GM21390 (cell line): ENCODE data around the gene ARHGAP1.

ENCODE experiments used
- ATAC-seq: cut with Tn5 transposase; IDR thresholded peaks from one replicate; pipeline ENCODE4 v1.9.1; 2021; ENCODE audit not compliant: unreplicated experiment

Gene ARHGAP1

DNA sequence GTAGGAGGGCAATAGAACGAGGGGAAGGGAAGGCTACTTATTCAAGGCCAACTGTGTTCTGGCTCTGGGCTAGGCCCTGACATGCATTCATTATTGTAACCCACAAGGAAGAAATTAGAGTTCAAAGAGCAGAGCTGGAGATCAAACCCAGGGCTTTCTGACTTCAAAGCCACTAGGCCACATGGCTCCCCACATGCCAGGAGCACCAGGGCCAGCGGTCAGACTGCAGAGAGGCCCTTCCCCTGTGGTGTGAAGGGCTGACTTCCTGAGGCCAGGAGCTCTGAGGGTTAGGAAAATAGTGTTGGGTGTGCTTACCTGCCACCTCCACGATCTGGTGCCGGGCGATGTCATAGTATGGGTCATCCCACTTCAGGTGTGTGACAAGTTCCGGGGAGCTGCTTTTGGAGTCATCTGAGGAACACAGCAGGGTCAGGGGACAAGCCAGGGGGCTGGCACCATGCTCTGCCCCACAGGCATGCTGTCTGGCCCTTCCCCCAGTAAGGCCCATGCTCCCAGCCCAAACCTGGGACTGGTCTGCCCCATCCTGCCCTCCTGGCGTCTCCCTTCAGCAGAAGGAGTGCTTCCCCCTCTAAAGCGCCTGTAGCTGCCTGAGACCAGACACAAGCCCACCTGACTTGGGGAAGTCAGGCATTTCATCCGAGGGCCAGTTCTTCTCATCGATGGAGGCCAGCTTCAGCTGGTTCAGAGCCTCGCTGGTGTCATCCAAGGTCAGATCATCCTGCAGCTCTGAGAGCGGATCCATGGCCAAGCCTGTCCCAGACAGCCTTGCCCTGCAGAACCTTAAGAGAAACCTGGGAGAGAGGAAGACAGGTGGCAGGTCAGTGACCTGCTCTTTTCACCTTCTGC, 4.8 kb downstream of the ARHGAP1 start:
- no peak for ATAC-seq

DNA sequence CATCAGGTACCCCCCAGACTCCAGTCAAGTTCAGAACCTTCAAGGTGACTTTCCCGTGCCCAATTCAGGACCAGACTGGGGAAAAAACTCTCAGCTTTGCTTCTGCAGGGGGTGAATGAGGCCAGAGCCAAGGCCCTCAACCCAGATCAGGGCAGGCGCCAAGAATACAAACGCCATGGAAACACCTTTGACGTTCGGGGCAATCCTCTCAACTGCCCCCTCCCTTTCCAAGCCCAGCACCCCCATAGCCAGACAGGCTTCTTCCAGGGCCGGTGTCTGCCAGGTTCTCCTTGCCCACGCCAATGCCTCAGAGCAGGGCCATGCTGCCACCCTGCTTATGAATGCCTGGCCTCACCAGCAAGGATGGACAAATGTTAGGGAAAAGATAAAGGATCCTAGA, 5.8 kb downstream of the ARHGAP1 start:
- no peak for ATAC-seq

DNA sequence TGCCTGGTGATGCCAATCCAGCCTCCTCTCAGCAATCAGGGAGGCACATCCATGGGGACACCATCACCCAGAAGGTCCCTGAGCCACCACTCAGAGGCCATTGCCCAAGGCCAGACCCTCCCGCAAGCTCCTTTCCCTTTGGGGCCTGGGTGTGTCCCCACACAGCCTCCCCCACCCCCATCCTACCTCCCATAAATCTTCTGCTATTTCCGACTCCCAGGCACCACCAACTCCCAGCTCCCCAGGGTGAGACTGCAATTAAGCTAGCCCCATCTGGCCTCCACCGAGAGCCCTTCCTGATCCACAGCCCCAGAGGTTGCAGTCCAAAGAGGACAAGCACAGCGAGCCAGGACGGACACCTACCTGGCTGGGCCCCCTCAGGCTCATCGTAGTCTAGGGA, 6.3 kb downstream of the ARHGAP1 start:
- no peak for ATAC-seq

DNA sequence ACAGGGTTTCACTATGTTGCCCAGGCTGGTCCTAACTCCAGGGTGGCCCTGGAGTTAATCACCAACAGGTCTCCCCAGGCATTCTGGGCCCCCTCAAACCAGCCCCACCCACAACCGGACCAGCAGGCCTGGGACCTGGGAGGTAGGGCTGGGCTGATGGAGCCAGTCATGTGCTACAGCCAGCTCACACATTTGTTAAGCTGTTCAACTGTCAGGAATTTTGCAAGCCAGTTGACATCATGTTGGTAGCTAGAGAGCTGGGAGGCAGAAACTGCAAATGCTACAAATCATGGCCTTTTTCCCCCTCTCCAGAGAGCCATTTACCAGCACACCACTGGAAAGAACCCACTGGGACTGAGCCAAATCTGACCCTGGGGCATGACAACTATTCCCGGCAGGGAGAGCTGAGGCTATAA, 6.8 kb downstream of the ARHGAP1 start:
- ATAC-seq: no peak

DNA sequence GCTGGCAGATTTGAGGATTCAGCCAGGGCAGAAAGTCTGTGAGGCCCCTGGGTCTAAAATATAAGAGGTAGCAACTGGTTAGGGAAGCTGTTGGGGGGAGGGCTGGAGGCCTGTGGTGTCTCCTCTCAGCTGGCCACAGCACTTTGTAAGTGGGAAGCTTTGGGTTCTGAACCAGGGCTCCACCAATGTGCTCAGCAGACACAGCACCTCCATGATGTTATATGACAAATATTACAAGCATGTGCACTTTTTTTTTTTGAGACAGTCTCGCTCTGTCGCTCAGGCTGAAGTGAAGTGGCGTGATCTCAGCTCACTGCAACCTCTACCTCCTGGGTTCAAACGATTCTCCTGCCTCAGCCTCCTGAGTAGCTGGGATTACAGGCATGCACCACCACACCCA, 8.0 kb downstream of the ARHGAP1 start:
- ATAC-seq: no peak

DNA sequence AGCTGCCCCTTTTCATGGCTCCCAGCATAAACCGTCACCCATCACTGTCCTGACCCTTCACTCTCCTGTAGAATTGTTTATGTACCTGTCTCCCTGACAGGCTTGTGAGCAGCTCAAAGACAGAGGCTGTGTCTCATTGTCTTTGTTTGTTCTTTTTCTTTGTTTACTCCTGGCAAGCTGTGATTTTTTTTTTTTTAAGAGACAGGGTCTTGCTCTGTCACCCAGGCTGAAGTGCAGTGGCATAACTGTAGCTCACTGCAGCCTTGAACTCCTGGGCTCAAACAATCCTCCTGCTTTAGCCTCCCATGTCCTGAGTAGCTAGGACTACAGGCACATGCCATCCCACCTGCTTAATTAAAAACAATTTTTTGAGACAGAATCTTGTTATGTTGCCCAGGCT, 9.7 kb downstream of the ARHGAP1 start:
- ATAC-seq: no peak

DNA sequence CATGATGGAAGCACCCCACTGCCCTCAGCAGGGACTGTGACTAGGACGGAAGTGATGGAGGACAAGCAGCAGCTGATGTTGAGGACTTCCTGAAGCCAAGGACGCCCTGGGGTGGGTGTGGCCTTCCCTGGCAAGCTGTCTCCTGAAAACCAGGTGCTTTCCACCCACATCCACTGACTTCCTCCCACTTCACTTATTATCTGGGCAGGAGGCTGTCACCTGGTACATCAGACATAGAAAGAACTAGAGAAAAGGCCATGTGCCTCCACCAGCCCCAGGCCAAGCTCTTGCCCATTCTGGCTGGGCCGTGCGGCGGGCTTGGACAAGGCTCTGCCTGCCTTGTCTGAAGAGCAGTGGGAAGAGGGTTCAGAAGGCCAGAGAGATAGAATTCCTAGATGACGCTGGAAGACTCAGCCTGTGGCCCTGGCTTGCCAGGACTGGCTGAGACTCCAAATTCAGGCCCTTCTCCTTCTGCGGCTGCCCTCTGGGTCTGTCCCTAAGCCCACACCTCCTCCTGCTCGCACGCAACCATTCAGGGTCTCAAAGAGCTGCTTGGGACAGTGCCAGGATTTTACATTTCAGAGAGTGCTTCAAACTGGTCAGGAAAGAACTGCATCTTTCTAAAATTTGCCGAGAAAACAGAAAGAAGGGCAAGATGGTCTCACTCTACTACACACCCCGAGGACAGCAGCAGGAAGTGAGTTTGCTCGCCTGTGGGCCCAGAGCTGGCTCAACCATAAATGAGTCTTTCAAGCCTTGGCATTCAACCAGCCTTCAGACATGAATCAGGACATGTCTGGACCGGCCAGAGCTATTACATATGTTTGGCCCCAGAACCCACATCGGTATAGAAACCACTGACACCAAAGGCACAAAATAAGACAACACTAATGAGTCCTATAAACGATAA, 13.3 kb downstream of the ARHGAP1 start:
- no peak for ATAC-seq

DNA sequence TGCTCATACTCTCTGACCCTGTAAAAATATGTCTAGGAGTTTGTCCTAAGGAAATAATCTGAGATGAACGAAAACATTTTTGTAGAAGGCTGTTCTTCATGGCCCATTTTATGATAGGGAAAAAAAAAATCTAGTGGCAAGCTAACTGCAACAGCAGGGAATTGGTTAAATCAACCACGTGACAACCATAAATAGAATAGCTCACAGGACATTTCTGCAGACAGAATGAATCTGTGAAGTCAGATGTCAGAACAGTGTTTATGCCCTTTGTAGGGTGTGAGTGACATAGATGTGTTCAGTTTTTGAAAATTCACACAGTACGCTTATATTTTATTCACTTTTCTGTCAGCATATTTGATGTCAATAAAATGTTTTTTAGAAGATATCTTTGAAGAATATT, 16.1 kb downstream of the ARHGAP1 start:
- no peak for ATAC-seq

DNA sequence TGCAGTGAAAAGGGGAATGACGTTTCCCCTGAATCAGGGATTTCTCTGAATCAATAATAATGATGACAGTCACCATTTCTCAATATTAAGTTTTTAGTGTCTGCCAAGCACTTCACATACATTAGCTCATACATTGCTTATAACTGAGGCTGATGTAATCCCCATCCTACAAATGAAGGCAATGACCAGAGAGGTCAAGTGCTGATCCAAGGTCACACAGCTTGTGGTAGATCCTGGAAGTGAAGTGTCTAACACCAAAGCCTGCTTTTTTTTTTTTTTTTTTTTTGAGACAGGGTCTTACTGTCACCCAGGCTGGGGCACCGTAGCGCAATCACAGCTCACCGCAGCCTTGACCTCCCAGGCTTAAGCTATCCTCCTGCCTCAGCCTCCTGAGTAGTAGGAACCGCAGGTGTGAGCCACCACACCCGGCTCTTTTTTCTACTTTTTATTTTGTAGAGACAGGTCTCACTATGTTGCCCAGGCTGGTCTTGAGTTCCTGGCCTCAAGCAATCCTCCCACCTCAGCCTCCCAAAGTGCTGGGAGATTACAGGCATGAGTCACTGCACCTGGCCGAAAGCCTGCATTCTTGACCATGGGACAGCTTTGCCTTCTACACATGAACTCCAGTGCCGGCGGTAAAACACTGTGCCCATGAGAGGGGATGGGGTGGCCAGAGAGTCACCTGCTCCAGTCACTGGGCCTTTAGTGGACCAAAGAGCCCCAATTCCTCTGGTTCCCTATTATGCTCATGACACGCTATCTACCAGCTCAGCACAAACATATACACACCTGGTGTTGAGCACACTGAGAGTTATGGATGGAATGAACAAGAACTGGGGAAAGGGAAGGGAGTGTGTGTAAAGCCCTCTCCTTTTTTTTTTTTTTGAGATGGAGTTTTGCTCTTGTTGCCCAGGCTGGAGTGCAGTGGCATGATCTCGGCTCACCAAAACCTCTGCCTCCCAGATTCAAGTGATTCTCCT, 17.4 kb downstream of the ARHGAP1 start:
- ATAC-seq: no peak

DNA sequence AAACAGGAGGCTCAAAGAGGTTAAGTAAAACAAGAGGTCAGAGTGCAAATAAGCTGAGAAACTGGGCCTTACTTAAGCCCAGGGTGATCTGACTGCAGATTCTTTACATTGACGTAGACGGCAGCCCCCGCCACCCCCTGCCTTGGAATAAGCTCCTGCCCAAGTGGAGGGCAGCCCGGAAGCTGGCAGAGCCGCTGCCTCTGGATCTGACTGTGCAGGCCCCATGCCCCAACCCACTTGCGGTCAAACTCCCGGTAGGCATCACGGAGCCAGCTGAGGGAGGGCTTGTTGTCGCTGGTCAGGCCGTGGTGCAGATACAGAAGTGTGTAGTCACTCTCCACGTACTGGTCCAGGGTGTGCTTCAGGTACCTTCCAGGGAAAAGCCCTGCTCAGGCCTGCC, 18.6 kb downstream of the ARHGAP1 start:
- no peak for ATAC-seq

DNA sequence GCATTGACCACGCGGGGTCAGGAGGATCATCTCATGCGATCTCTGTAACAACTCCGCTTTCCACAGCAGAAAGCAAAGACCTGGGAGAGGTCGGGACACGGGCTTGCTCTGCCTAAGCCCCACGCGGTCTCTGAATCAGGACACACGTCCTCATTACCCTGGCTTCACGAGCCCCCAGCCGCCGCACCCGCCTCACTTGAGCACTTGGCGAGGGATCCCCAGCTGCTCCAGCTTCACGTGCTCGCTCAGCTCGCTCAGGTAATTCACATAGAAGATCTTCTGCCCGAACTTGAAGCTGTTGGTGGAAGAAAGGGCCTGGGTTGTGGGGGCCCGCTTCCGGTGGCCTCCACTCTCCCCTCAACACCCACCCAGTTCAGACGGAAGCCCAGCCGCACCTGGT, 19.6 kb downstream of the ARHGAP1 start:
- ATAC-seq: no peak

DNA sequence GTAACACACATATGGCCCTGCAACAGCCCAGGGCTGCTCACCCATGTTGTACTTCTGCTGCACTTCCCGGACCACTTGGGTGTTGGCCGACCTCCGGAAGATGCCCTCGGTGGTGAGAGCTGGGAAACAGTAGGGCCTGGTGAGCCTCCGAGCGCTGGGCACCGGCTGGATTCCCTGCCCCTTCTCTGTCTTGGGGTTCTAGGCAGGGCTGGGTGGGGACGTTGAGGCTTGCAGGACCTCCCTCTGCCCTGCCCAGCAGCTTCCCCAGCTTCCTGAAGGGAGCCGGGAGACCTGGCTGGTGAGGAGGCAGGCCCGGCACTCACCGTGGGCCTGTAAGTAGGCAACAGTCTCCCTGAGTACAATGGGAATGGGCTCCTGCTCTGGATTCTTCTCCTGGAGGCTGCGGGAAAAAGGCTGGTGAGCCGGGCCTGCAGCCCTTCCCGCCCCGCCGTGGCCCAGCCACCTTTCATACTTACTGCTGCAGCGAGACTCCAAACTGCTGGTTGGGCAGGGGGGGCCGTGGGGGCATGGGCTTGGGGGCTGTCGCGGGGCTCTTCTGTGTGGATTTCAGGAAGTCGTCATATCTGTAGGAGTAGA, 20.2 kb downstream of the ARHGAP1 start:
- ATAC-seq: no peak

DNA sequence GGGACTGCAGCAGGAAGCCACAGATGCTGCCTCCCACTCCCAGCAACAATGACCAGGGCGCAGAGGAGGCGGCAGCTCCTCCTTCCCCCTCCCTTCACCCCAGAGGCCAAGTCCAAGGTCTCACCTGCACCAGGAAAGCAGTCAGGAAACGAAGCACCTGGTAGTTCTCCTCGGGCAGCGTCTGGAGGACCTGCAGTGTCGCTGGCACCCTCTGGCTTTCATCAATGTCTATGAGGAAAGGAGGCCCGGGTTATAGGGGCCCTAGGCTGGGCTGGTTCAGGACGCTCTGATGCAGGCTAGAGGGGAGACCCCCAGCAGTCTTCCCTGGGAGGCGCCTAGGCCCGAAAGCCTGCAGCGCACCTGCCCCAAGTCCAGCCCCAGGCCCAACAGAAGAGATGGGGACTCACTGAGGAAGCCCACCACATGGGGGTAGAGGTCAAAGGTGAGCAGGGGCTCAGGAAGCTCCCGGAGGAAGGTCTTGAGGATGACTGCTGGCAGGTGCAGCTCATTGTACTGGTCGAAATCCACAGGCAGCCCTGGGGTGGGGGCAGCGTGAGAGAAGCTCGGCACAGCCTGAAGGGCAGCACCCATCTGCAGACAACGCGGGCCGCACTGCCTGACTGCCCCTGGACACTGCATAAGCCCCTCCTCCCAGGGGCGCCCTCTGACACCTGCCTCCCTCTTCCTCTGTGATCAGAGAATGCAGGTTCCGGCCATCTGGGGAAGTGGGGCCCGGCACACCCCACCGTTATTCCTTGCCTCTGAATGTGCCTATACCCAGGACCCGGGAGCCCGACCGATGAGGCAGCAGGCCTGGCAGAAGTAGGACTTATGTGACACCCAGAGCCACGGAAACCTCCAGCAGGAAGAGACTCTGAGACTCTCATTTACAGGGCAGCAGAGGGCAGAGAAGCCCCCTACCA, 20.9 kb downstream of the ARHGAP1 start:
- no peak for ATAC-seq

DNA sequence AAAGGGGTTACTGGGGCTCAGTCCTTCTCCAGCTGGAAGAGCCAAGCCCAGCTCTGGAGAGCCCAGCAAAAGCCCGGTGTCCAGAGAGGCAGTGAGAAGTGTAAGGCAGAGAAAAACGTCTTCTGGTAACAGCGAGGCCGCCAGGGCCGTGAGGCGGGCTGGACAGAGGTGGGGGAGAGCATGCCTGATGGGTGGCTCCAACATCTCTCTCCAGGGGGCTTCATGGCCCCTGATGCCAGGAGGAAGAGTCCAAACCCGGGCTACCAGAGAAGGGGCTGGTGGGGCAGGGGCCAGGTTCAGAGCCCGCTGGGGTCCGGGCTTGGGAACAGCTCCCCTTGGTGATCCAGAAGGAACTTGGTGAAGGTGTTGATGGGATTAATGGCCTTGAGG, 21.7 kb downstream of the ARHGAP1 start:
- ATAC-seq: no peak

DNA sequence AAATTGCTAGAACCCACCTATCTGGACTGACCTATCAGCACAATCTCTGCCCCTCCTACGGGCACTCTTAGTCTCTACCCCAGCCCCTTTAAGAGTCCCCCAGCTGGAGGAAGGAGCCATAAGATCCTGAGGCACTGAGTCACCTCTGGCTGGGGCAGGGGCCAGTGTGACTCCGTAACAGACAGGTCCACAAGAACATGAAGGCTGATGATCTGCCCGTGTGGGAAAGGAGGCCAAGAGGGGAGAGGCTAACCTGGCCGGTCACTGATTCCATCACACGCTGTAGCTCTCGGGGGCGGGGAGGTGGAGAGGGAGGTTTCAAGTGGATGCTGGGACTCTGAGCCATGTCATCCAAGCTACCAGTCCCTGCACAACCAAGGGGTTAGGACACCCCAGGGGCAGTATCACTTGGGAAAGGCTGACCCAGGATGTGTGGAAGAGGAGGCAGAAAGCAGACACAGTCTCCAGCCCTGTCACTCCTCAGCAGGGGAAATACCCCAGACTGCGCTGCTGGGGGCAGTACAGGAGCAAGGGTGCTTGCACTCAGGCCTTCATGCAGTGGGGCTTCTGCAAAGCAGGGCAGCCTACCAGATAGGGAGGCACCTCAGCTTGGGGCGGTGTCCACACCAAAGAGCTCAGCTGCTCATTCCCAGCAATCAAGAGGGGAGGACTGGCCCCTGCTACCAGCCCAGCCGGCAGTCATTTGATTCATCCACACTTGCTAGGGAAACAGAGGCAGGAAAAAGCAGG, 22.3 kb downstream of the ARHGAP1 start:
- ATAC-seq: no peak

DNA sequence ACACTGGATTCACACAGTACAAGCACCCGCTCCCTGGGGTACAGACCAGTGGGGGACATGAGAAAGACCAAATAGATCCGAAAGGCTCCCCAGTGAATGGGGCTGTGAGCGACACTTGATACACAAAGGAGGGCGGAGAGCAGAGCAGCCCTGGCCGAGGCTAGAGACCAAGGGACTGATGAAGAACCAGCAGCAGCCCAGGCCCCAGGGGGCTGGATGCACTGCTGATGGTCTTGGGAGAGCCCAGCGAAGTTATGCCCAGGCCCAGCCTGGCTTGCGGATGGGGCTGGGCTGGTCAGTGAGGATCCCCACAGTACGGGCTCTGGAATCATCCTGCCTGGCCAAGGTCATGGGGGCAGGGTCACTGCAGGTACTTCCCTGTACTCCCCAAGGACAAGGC, 23.2 kb downstream of the ARHGAP1 start:
- no peak for ATAC-seq

DNA sequence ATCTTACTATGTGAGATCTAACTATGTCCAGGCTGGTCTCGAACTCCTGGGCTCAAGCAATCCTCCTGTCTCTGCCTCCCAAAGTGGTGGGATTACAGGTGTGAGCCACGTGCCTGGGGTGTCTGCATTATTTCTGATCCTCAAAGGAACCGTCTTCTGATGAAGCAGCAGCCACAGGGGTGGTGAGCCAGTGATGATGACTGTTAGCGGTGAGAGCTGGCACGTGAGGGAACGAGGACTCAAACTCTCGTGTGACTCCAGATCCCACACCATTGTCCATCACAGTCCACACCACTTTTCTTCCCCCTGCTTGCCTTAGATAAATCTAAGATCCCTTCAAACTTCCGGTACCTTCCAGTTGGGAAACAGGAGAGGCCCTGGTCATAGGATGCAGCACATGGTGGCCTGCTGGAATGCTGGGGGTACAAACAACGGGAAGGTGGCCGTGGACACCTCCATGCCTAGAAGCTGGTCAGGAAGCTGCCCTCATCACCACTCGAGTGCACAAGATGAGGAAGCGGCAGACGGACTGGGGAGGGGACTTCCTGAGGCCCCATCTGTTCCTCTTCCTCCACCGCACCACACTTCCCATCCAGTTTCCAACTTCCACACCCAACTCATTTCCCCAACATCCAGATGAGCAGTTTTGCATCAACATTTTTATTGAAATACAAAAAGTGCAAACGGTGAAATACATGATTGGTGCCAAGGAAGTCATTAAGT, 23.8 kb downstream of the ARHGAP1 start:
- ATAC-seq: no peak

DNA sequence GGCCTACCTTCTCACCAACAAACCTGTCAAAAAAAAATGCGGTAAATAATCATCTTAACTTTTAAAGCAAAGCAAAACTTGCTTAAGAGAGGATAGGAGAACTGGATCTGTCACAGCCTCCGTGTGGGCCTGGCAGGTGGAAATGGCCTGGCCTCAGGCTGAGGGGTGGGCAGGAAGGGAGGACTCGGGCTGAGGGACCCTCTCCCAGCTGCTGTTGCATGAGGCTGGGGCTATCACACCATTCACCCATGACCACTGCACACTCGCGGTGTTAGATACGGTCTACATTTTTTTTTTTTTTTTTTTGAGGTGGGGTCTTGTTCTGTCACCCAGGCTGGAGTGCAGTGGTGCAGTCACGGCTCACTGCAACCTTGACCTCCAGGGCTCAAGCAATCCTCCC, 24.5 kb downstream of the ARHGAP1 start:
- ATAC-seq: no peak
